Kidney epithelial cell (primary cell): ENCODE results near the gene MRGPRE. TPM values are rescaled to one million over a fixed set of nuclear protein-coding genes. Genes with fewer than 3 reads are reported as not detected.
A peak's percentile ranks its signal among the peaks of the same experiment; 100 is the strongest.

Experiments used
- DNase-seq: peaks from one replicate; pipeline ENCODE4 v3.0.0-alpha.2; 2010; ENCODE audit warnings: low read depth
- H3K27me3 ChIP-seq: 2 replicates; pipeline ENCODE4 v1.6.0; 2011; ENCODE audit warnings: low read length; ENCODE audit not compliant: control insufficient read depth, insufficient read depth
- H3K36me3 ChIP-seq: 2 replicates; pipeline ENCODE4 v1.5.1; 2011; ENCODE audit warnings: low read length; ENCODE audit not compliant: control insufficient read depth, insufficient read depth
- H3K4me3 ChIP-seq: 2 replicates; pipeline ENCODE4 v1.5.1; 2011; ENCODE audit warnings: low read depth, mild to moderate bottlenecking, control low read depth, low read length
- total RNA-seq: library from RNA; depleted of rRNA; stranded (reverse); fragments of >200 nt; gene quantifications from 2 replicates; pipeline ENCODE4 v1.2.3, GENCODE V29; 2015
- TF ChIP-seq, protein P1 (sequence below): IDR thresholded peaks from 2 replicates; pipeline ENCODE4 v1.5.1; 2011; ENCODE audit warnings: mild to moderate bottlenecking, moderate library complexity, low read length, control low read depth, inconsistent platforms; ENCODE audit not compliant: insufficient read depth, poor library complexity, severe bottlenecking

MRGPRE gene
- total RNA-seq, 1 donor from 2014 or later = 0.63 TPM

- peaks cover 35% of the 10 kb centered on the region for H3K27me3 ChIP-seq
- no peaks in the 10 kb centered on the region for H3K36me3 ChIP-seq
- TF ChIP-seq, protein P1, sequence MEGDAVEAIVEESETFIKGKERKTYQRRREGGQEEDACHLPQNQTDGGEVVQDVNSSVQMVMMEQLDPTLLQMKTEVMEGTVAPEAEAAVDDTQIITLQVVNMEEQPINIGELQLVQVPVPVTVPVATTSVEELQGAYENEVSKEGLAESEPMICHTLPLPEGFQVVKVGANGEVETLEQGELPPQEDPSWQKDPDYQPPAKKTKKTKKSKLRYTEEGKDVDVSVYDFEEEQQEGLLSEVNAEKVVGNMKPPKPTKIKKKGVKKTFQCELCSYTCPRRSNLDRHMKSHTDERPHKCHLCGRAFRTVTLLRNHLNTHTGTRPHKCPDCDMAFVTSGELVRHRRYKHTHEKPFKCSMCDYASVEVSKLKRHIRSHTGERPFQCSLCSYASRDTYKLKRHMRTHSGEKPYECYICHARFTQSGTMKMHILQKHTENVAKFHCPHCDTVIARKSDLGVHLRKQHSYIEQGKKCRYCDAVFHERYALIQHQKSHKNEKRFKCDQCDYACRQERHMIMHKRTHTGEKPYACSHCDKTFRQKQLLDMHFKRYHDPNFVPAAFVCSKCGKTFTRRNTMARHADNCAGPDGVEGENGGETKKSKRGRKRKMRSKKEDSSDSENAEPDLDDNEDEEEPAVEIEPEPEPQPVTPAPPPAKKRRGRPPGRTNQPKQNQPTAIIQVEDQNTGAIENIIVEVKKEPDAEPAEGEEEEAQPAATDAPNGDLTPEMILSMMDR = no peak
- DNase-seq = no peak
- no peak overlapping the region for H3K4me3 ChIP-seq
Observed at GRCh38 chr11:3197878-3198528, 34.2 kb downstream of the MRGPRE start.

DNA sequence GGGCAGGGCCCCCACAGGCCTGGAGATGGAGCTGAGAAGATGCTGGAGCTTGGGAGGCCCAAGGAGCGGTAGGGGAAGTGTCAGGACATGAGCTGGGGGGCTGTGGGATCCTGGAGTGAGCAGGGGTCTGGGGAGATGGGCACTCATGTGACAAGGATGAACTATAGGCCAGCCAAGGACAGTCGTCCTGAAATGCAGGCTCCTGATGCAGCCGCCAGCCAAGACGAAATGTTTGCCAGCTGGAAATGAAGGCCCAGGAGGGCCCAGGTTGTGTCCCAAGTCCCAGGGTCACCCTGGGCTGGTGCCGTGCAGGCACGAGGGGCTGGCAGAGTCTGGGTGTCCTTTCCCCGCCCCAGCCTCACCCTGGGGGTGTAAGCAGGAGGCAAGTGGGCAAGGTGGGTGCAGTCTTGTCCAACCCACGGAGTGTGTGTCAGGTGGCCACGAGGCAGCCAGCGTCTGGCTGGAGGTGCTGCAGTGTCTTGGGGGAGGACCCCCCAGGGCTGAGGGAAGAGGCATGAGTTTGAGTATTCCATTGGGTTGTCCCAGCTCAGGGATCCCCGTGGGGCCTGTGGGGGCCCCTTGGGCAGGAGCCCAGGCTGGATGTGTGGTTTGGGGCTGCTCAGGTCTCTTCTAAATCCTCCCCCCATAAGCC is 35.0 kb downstream of the MRGPRE start:
- no peak for DNase-seq

GRCh38 chr11:3196161-3197043 is 35.8 kb downstream of the MRGPRE start:
- peaks cover 20% of the 10 kb centered on the region for H3K27me3 ChIP-seq
- H3K4me3 ChIP-seq = no peak overlapping the region
- TF ChIP-seq, protein P1 = no peak
- no peaks in the 10 kb centered on the region for H3K36me3 ChIP-seq
- no peak for DNase-seq

More for the DNA sequence above, 35.0 kb downstream of the MRGPRE start:
- Histone ChIP-seq H3K4me3 (no peak overlapping the region), H3K36me3 (no peaks in the 10 kb centered on the region), H3K27me3 (peaks cover 28% of the 10 kb centered on the region)
- TF ChIP-seq, protein P1 = no peak

- TF ChIP-seq, protein P1 = peak; percentile 55
- no peak overlapping the region for H3K4me3 ChIP-seq
- no peaks in the 10 kb centered on the region for H3K36me3 ChIP-seq
- no peak for DNase-seq
- peaks cover 14% of the 10 kb centered on the region for H3K27me3 ChIP-seq
Observed at GRCh38 chr11:3195251-3196160, 36.7 kb downstream of the MRGPRE start.

GRCh38 chr11:3194016-3194816 is 38.0 kb downstream of the MRGPRE start:
- no peaks in the 10 kb centered on the region for H3K36me3 ChIP-seq
- no peak for DNase-seq
- no peak overlapping the region for H3K4me3 ChIP-seq
- peaks cover 12% of the 10 kb centered on the region for H3K27me3 ChIP-seq
- TF ChIP-seq, protein P1 = no peak
